ENCODE data around the gene NHERF2. TPM values are rescaled to one million over a fixed set of nuclear protein-coding genes. Genes with fewer than 3 reads are reported as not detected.

NHERF2 gene
- 64.6 TPM for polyA plus RNA-seq (2013, experiment 1 of 2)
- polyA plus RNA-seq (2013, experiment 2 of 2): 62.5 TPM

DNA sequence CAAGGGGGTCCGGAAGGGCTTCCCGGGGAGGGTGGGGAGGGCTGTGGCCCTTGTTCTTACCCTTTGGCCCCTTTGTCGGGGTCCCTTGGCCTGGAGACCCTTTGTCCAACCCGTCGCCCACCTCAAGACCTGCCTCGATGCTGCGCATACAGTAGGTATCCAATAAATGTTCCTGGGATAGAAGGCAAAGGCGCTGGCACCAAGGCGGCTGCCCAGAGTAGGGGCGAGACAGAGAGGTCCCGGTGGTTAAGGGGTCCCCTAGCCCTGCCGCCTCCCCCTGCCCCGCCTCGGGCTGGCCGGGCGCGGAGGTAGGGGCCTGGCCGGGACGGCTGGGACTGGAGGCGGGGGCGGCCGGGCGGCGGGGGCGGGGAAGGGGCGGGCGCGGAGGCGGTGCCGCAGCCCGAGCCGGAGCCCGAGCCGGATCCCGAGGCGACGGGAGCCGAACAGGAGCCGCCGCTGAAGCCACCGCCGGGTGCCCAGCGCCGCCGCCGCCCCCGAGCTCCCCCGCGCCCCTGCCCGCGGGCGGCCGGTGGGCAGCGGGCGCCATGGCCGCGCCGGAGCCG lies at the start of gene NHERF2:
Gene NHERF2, plus strand, starts transcription at position 442 of the 563 bp plus-strand sequence. Its CDS starts 104 bp downstream, at position 546.
- Histone ChIP-seq H3K4me2 (ENCODE audit: low read length, poor library complexity, severe bottlenecking) (peak within 1 kb of the TSS; percentile 64), H3K4me1 (ENCODE audit: control insufficient read depth, insufficient read depth, low read depth, low read length) (peaks cover 64% of the 10 kb centered on the region), H2BK15ac (ENCODE audit: low read depth, poor library complexity, severe bottlenecking) (peak within 1 kb of the TSS; percentile 89), H2BK120ac (ENCODE audit: low read depth, low read length) (peak within 1 kb of the TSS; percentile 61), H2BK5ac (ENCODE audit: low read depth, low read length, poor library complexity, severe bottlenecking) (no peak within 1 kb of the TSS), H2BK12ac (ENCODE audit: low read length in 2 of 2) (peak within 1 kb of the TSS; percentile 38 to 84), H3K9ac (ENCODE audit: low read length) (peak within 1 kb of the TSS; percentile 38), H4K91ac (ENCODE audit: low read length) (peak within 1 kb of the TSS; percentile 82), H3K18ac (ENCODE audit: low read depth in 1 of 2, low read length in 2 of 2) (peak within 1 kb of the TSS; percentile 68 to 96), H3K27me3 (ENCODE audit: control insufficient read depth in 1 of 2, insufficient read depth in 1 of 2, low read length in 2 of 2) (peaks cover 0 to 18% of the 10 kb centered on the region in 2 experiments), H3K14ac (ENCODE audit: low read length in 2 of 2) (peak within 1 kb of the TSS in 1 of 2 experiments; percentile 80), H3K4me3 (ENCODE audit: insufficient read depth in 1 of 2, low read depth in 1 of 2, low read length in 2 of 2) (peak within 1 kb of the TSS; percentile 65 to 76), H3K36me3 (ENCODE audit: control insufficient read depth in 1 of 2, insufficient read depth in 2 of 2, low read depth in 1 of 2, low read length in 2 of 2) (peaks cover 0 to 27% of the 10 kb centered on the region in 2 experiments), H4K8ac (ENCODE audit: low read length) (peak within 1 kb of the TSS; percentile 67), H3K9me3 (ENCODE audit: control insufficient read depth, low read length) (no peaks in the 10 kb centered on the region), H2AFZ (ENCODE audit: low read depth, low read length) (no peak within 1 kb of the TSS), H3K4ac (ENCODE audit: low read depth in 1 of 2, low read length in 2 of 2) (peak within 1 kb of the TSS; percentile 66 to 74), H2AK5ac (ENCODE audit: low read length, severe bottlenecking) (peak within 1 kb of the TSS; percentile 58), H3K23ac (ENCODE audit: low read length in 2 of 2) (peak within 1 kb of the TSS in 1 of 2 experiments; percentile 47), H3K79me1 (replicated peaks; ENCODE audit: low read length, poor library complexity, severe bottlenecking) (peaks cover 7% of the 10 kb centered on the region), H3K27ac (ENCODE audit: low read length, poor library complexity, severe bottlenecking) (peak within 1 kb of the TSS; percentile 18)
- WGBS: 24% methylated on average over 30 of the region's 59 CpGs
- peak; percentile 40 for DNase-seq

DNA sequence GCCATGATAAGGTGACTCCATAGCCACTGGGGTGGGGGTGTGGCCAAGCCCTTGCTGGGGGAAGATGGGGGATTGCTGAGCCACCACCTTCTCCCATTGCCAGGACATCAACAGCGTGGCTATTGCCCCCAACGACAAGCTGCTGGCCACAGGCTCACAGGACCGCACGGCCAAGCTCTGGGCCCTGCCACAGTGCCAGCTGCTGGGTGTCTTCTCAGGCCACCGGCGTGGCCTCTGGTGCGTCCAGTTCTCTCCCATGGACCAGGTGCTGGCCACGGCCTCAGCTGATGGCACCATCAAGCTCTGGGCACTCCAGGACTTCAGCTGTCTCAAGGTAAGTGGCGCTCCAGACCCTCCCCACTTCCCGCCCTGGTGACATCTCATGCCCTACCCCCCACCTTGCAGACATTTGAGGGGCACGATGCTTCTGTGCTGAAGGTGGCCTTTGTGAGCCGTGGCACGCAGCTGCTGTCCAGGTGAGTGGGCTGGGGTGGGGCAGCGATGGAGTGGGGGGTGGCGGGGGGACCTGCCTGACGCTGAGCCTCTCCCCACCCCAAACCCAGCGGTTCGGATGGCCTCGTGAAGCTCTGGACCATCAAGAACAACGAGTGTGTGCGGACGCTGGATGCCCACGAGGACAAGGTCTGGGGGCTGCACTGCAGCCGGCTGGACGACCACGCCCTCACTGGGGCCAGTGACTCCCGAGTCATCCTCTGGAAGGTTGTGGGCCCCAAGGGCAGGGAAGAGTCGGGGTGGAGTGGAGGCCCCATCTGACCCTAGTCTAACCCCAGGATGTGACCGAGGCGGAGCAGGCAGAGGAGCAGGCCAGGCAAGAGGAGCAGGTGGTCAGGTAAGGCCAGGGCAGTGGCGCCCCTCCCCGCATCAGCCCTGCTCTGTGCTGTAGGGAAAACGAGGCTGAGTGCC lies 49.5 kb upstream of the NHERF2 start:
- H3K27ac ChIP-seq (ENCODE audit: low read length, poor library complexity, severe bottlenecking): no peak overlapping the region
- H3K27me3 ChIP-seq (ENCODE audit: control insufficient read depth in 1 of 2, insufficient read depth in 1 of 2, low read length in 2 of 2): peaks cover 27 to 31% of the 10 kb centered on the region in 2 experiments
- no peak overlapping the region for H2BK15ac ChIP-seq (ENCODE audit: low read depth, poor library complexity, severe bottlenecking)
- H3K4me3 ChIP-seq (ENCODE audit: insufficient read depth in 1 of 2, low read depth in 1 of 2, low read length in 2 of 2): no peak overlapping the region
- H2BK12ac ChIP-seq (ENCODE audit: low read length in 2 of 2): no peak overlapping the region
- H3K18ac ChIP-seq (ENCODE audit: low read depth in 1 of 2, low read length in 2 of 2): no peak overlapping the region
- H2BK120ac ChIP-seq (ENCODE audit: low read depth, low read length): no peak overlapping the region
- no peak overlapping the region for H2AFZ ChIP-seq (ENCODE audit: low read depth, low read length)
- H3K4ac ChIP-seq (ENCODE audit: low read depth in 1 of 2, low read length in 2 of 2): no peak overlapping the region
- H3K23ac ChIP-seq (ENCODE audit: low read length in 2 of 2): no peak overlapping the region
- H3K36me3 ChIP-seq (ENCODE audit: control insufficient read depth in 1 of 2, insufficient read depth in 2 of 2, low read depth in 1 of 2, low read length in 2 of 2): peaks cover 45 to 67% of the 10 kb centered on the region in 2 experiments
- H4K8ac ChIP-seq (ENCODE audit: low read length): no peak overlapping the region
- DNase-seq: no peak
- H2BK5ac ChIP-seq (ENCODE audit: low read depth, low read length, poor library complexity, severe bottlenecking): no peak overlapping the region
- peaks cover 22% of the 10 kb centered on the region for H3K79me1 ChIP-seq (replicated peaks; ENCODE audit: low read length, poor library complexity, severe bottlenecking)
- H4K91ac ChIP-seq (ENCODE audit: low read length): no peak overlapping the region
- H3K9ac ChIP-seq (ENCODE audit: low read length): no peak overlapping the region
- no peak overlapping the region for H3K4me2 ChIP-seq (ENCODE audit: low read length, poor library complexity, severe bottlenecking)
- no peak overlapping the region for H3K14ac ChIP-seq (ENCODE audit: low read length in 2 of 2)
- peaks cover 32% of the 10 kb centered on the region for H3K4me1 ChIP-seq (ENCODE audit: control insufficient read depth, insufficient read depth, low read depth, low read length)
- WGBS: 95% methylated on average over 33 of the region's 33 CpGs
- H3K9me3 ChIP-seq (ENCODE audit: control insufficient read depth, low read length): no peaks in the 10 kb centered on the region
- no peak overlapping the region for H2AK5ac ChIP-seq (ENCODE audit: low read length, severe bottlenecking)

DNA sequence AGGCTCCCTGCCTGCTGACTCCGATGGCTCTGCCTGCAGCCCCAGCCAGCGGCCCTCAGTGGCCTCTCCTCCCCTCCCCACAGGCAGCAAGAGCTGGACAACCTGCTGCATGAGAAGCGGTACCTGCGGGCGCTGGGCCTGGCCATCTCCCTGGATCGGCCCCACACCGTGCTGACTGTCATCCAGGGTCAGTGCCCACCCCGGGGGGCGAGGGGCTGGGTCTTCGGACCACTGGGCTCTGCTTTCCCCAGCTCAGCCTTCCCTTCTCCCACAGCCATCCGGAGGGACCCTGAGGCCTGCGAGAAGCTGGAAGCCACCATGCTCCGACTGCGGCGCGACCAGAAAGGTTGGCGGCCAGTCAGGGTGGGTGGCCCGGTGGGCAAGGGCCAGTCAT lies 48.8 kb upstream of the NHERF2 start:
- H2BK120ac ChIP-seq (ENCODE audit: low read depth, low read length): no peak overlapping the region
- WGBS: over 99% methylated on average over 18 of the region's 18 CpGs
- H3K4ac ChIP-seq (ENCODE audit: low read depth in 1 of 2, low read length in 2 of 2): no peak overlapping the region
- no peak overlapping the region for H3K14ac ChIP-seq (ENCODE audit: low read length in 2 of 2)
- H3K27ac ChIP-seq (ENCODE audit: low read length, poor library complexity, severe bottlenecking): no peak overlapping the region
- peaks cover 32 to 37% of the 10 kb centered on the region in 2 experiments for H3K27me3 ChIP-seq (ENCODE audit: control insufficient read depth in 1 of 2, insufficient read depth in 1 of 2, low read length in 2 of 2)
- H2BK12ac ChIP-seq (ENCODE audit: low read length in 2 of 2): no peak overlapping the region
- no peak overlapping the region for H3K18ac ChIP-seq (ENCODE audit: low read depth in 1 of 2, low read length in 2 of 2)
- no peak overlapping the region for H3K9ac ChIP-seq (ENCODE audit: low read length)
- DNase-seq: no peak
- no peak overlapping the region for H4K8ac ChIP-seq (ENCODE audit: low read length)
- H3K23ac ChIP-seq (ENCODE audit: low read length in 2 of 2): no peak overlapping the region
- H3K36me3 ChIP-seq (ENCODE audit: control insufficient read depth in 1 of 2, insufficient read depth in 2 of 2, low read depth in 1 of 2, low read length in 2 of 2): peaks cover 45 to 67% of the 10 kb centered on the region in 2 experiments
- no peak overlapping the region for H3K4me3 ChIP-seq (ENCODE audit: insufficient read depth in 1 of 2, low read depth in 1 of 2, low read length in 2 of 2)
- H3K4me1 ChIP-seq (ENCODE audit: control insufficient read depth, insufficient read depth, low read depth, low read length): peaks cover 28% of the 10 kb centered on the region
- no peak overlapping the region for H2AK5ac ChIP-seq (ENCODE audit: low read length, severe bottlenecking)
- H2BK15ac ChIP-seq (ENCODE audit: low read depth, poor library complexity, severe bottlenecking): no peak overlapping the region
- no peak overlapping the region for H2AFZ ChIP-seq (ENCODE audit: low read depth, low read length)
- no peak overlapping the region for H3K4me2 ChIP-seq (ENCODE audit: low read length, poor library complexity, severe bottlenecking)
- H3K9me3 ChIP-seq (ENCODE audit: control insufficient read depth, low read length): no peaks in the 10 kb centered on the region
- H3K79me1 ChIP-seq (replicated peaks; ENCODE audit: low read length, poor library complexity, severe bottlenecking): peaks cover 22% of the 10 kb centered on the region
- no peak overlapping the region for H2BK5ac ChIP-seq (ENCODE audit: low read depth, low read length, poor library complexity, severe bottlenecking)
- no peak overlapping the region for H4K91ac ChIP-seq (ENCODE audit: low read length)
